SJCRH30 (cell line): ENCODE results near the gene SQSTM1. TPM values are rescaled to one million over a fixed set of nuclear protein-coding genes. Genes with fewer than 3 reads are reported as not detected.

ENCODE experiments used
- DNase-seq, 2 experiments: peaks; one replicate each; pipeline ENCODE4 v3.0.0-alpha.2; 2015 to 2020
- H3K27ac ChIP-seq: fragments of 250-450 bp; sonication (Bioruptor Pico); 2 replicates; pipeline ENCODE4 v1.5.1; 2020; ENCODE audit warnings: mild to moderate bottlenecking, moderate library complexity
- H3K27me3 ChIP-seq: fragments of 250-450 bp; sonication (Bioruptor Pico); 2 replicates; pipeline ENCODE4 v1.5.1; 2020; ENCODE audit warnings: mild to moderate bottlenecking, moderate library complexity
- H3K36me3 ChIP-seq: fragments of 250-450 bp; sonication (Bioruptor Pico); 2 replicates; pipeline ENCODE4 v1.5.1; 2020; ENCODE audit warnings: mild to moderate bottlenecking, moderate library complexity
- H3K4me1 ChIP-seq: fragments of 250-450 bp; sonication (Bioruptor Pico); 2 replicates; pipeline ENCODE4 v1.5.1; 2020; ENCODE audit warnings: mild to moderate bottlenecking, moderate library complexity
- H3K4me3 ChIP-seq: fragments of 250-450 bp; sonication (Bioruptor Pico); 2 replicates; pipeline ENCODE4 v1.5.1; 2020; ENCODE audit warnings: mild to moderate bottlenecking, moderate library complexity
- H3K9me3 ChIP-seq: fragments of 250-450 bp; sonication (Bioruptor Pico); replicated peaks from 2 replicates; pipeline ENCODE4 v1.5.1; 2020; ENCODE audit warnings: mild to moderate bottlenecking, moderate library complexity
- total RNA-seq: library from RNA; depleted of rRNA; stranded (reverse); fragments of >200 nt; shearing (Covaris generic); gene quantifications from 2 replicates; pipeline ENCODE4 v1.2.3, GENCODE V29; 2014

The SQSTM1 gene
- total RNA-seq, 1 experiment from 2014 or later, result 65.8 TPM

DNA sequence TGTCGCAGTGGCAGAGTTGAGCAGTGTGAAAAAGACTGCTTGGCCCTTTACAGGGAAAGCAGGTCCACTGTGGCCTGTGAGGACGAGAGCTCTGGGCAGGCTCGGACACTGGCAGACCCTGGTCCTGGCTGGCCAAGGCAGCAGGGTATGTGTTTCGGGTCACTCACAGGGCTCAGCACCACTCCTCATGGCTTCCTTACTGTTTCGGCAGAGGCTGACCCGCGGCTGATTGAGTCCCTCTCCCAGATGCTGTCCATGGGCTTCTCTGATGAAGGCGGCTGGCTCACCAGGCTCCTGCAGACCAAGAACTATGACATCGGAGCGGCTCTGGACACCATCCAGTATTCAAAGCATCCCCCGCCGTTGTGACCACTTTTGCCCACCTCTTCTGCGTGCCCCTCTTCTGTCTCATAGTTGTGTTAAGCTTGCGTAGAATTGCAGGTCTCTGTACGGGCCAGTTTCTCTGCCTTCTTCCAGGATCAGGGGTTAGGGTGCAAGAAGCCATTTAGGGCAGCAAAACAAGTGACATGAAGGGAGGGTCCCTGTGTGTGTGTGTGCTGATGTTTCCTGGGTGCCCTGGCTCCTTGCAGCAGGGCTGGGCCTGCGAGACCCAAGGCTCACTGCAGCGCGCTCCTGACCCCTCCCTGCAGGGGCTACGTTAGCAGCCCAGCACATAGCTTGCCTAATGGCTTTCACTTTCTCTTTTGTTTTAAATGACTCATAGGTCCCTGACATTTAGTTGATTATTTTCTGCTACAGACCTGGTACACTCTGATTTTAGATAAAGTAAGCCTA, 15.7 kb downstream of the SQSTM1 start:
- H3K4me3 ChIP-seq, result no peak overlapping the region
- DNase-seq, result no peak
- no peaks in the 10 kb centered on the region for H3K27me3 ChIP-seq
- no peaks in the 10 kb centered on the region for H3K4me1 ChIP-seq
- H3K36me3 ChIP-seq, result peaks cover 54% of the 10 kb centered on the region
- no peak overlapping the region for H3K27ac ChIP-seq
- no peaks in the 10 kb centered on the region for H3K9me3 ChIP-seq

DNA sequence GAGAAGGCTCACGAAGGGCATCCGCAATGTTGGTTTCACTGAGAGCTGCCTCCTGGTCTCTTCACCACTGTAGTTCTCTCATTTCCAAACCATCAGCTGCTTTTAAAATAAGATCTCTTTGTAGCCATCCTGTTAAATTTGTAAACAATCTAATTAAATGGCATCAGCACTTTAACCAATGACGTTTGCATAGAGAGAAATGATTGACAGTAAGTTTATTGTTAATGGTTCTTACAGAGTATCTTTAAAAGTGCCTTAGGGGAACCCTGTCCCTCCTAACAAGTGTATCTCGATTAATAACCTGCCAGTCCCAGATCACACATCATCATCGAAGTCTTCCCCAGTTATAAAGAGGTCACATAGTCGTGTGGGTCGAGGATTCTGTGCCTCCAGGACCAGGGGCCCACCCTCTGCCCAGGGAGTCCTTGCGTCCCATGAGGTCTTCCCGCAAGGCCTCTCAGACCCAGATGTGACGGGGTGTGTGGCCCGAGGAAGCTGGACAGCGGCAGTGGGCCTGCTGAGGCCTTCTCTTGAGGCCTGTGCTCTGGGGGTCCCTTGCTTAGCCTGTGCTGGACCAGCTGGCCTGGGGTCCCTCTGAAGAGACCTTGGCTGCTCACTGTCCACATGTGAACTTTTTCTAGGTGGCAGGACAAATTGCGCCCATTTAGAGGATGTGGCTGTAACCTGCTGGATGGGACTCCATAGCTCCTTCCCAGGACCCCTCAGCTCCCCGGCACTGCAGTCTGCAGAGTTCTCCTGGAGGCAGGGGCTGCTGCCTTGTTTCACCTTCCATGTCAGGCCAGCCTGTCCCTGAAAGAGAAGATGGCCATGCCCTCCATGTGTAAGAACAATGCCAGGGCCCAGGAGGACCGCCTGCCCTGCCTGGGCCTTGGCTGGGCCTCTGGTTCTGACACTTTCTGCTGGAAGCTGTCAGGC, 16.6 kb downstream of the SQSTM1 start:
- no peak overlapping the region for H3K4me3 ChIP-seq
- peaks cover 47% of the 10 kb centered on the region for H3K36me3 ChIP-seq
- no peak for DNase-seq
- no peaks in the 10 kb centered on the region for H3K4me1 ChIP-seq
- H3K27me3 ChIP-seq, result no peaks in the 10 kb centered on the region
- H3K9me3 ChIP-seq, result no peaks in the 10 kb centered on the region
- no peak overlapping the region for H3K27ac ChIP-seq

DNA sequence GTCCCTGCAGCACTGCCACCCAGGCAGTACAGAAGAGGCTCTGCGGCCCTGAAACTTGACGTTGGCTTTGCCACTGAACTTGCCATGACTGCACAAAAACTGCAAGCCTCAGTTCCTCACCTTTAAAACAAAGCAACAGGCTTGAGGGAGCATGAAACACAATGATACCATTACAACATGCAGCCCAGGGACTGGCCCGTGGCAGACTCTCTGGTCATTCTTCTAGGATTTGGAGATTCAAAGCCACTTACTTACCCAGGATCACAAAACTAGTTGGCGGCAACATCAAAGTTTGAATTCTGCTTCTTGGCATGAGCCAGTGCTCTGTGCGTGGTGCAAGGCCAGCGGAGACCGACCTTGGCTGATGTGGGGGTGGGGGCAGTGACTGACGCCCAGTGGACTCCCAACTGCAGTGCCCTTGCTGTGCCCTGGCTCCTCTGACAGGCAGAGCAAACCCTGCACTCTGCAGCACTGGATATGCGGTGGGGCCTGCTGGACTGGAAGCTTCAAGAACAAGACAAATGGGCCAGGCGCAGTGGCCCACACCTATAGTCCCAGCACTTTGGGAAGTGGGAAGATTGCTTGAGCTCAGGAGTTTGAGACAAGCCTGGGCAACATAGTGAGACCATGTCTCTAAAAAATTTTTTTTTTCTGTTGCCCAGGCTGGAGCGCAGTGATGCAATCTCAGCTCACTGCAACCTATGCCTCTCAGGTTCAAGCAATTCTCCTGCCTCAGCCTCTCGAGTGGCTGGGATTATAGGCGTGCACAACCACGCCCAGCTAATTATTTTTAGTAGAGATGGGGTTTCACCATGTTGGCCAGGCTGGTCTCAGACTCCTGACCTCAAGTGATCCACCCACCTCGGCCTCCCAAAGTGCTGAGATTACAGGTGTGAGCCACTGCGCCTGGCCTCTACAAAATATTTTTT, 18.9 kb downstream of the SQSTM1 start:
- DNase-seq, result no peak
- Histone ChIP-seq H3K27me3 (no peaks in the 10 kb centered on the region), H3K36me3 (peaks cover 32% of the 10 kb centered on the region), H3K4me3 (no peak overlapping the region), H3K4me1 (no peaks in the 10 kb centered on the region), H3K27ac (no peak overlapping the region), H3K9me3 (peaks cover under 1% of the 10 kb centered on the region; the same call in 1 of the 2 replicates)

DNA sequence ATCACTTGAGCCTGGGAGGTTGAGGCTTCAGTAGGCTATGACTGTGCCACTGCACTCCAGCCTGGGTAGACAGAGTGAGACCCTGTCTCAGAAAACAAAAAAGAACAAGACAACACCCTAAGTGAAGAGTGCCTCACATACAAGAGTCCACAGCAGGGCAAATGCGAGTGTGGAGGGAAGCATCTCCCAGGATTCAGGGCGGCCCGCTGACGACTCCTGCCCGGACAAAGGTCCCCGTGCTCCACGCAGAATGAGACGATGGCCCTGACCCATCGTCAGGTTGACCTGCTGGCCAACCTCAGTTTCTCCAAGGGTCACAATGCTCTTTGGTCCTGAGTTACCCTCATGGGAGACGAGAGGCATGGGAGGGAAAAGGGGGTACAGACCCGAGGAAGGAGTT, 19.6 kb downstream of the SQSTM1 start:
- Histone ChIP-seq H3K4me3 (no peak overlapping the region), H3K27ac (no peak overlapping the region)

DNA sequence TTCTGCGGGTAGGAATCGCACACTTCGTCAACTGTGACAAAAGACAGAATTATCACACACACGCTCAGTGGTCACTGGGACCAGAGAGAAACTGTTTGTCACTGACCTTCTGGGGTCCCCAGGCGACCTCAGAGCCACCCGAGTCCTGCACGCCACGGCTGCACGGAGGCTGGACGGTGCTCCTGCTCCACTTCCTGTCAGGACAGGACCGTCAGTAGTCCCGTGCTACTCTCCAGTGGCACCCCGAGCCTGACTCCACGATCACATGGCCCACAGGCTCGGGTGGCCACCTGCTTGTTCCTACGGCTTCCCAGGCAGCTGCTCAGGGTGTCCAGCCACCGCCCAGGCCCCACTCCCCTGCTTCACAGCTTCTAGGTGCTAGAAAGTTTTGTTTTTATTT, 20.1 kb downstream of the SQSTM1 start:
- H3K9me3 ChIP-seq, result peaks cover 7% of the 10 kb centered on the region; the same call in 1 of the 2 replicates
- H3K36me3 ChIP-seq, result peaks cover 35% of the 10 kb centered on the region
- H3K4me1 ChIP-seq, result no peaks in the 10 kb centered on the region
- H3K27ac ChIP-seq, result no peak overlapping the region
- H3K27me3 ChIP-seq, result no peaks in the 10 kb centered on the region
- H3K4me3 ChIP-seq, result no peak overlapping the region
- no peak for DNase-seq

More for the DNA sequence above, 19.6 kb downstream of the SQSTM1 start:
- Histone ChIP-seq H3K36me3 (peaks cover 35% of the 10 kb centered on the region), H3K9me3 (peaks cover 7% of the 10 kb centered on the region; the same call in 1 of the 2 replicates), H3K4me1 (no peaks in the 10 kb centered on the region), H3K27me3 (no peaks in the 10 kb centered on the region)
- no peak for DNase-seq

DNA sequence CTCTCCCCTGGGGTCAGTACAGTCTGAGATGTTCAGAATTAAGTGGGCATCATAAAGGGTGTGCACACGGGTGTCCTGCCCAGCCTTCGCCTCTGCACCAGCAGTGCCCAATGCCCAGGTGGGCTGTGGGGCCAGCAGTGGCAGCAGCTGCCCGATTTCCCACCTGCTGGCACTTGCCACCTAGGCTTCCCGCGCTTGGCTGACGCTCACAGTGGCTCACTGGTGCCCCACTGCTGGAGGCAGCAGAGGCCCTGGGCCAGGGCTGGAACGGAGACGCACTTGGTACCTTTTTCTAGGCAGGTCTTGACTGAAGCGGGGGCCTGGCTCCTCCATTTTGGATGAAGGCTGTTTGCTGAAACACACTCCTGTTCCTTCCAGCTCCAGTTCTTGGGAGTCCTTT, 20.9 kb downstream of the SQSTM1 start:
- no peak for DNase-seq
- peaks cover 29% of the 10 kb centered on the region for H3K36me3 ChIP-seq

DNA sequence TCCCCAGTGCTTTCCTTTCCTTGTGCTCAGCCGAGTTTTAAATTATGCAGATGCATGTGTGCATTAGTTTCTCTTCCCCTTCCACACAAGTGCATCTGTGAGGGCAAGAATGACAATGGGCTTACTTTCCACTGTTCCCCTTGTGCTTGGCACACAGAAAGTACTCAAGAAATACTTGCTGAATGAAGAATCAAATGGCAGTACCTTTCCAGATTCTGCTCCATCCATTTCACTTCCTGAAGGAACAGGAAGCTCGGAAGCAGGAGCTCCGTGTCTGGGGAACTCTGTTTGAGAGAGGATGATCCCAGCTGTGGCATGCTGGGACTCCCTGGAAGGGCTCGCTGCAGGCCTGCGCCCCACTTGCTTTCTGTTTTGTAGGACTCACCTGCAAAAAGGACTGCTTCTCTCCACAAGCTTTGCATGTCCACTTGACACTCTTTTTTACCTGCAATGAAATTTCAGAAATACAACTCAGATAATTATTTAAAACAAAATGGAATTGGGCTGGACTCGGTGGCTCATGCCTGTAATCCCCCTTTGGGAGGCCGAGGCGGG, 32.4 kb downstream of the SQSTM1 start:
- no peaks in the 10 kb centered on the region for H3K4me1 ChIP-seq
- H3K27ac ChIP-seq, result no peak overlapping the region
- DNase-seq, result no peak

More for the DNA sequence above, 20.9 kb downstream of the SQSTM1 start:
- no peak overlapping the region for H3K4me3 ChIP-seq
- no peak overlapping the region for H3K27ac ChIP-seq
- no peaks in the 10 kb centered on the region for H3K27me3 ChIP-seq
- no peaks in the 10 kb centered on the region for H3K4me1 ChIP-seq
- H3K9me3 ChIP-seq, result peaks cover 7% of the 10 kb centered on the region; the same call in 1 of the 2 replicates

DNA sequence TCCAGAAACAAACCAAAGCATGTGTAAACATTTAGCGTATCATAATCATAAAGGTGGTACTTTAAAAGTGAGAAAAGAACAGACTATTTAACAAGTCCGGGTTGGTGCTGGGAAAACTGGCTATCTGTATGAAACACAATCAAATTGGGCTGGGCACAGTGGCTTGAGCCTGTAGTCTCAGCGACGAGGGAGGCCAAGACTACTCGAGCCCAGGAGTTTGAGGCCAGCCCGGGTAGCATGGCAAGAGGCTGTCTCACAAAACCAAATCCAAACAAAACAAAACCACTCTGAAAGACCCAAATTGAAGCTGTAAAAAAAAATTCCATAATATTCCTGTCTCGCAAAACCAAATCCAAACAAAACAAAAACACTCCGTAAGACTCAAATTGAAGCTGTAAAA, 33.7 kb downstream of the SQSTM1 start:
- Histone ChIP-seq H3K4me1 (no peaks in the 10 kb centered on the region), H3K27me3 (no peaks in the 10 kb centered on the region), H3K27ac (no peak overlapping the region), H3K9me3 (no peaks in the 10 kb centered on the region), H3K4me3 (no peak overlapping the region), H3K36me3 (peaks cover 12% of the 10 kb centered on the region; the same call in 1 of the 2 replicates)
- DNase-seq, result no peak

More for the DNA sequence above, 32.4 kb downstream of the SQSTM1 start:
- no peaks in the 10 kb centered on the region for H3K27me3 ChIP-seq
- H3K9me3 ChIP-seq, result no peaks in the 10 kb centered on the region
- H3K36me3 ChIP-seq, result peaks cover 18% of the 10 kb centered on the region
- H3K4me3 ChIP-seq, result no peak overlapping the region

DNA sequence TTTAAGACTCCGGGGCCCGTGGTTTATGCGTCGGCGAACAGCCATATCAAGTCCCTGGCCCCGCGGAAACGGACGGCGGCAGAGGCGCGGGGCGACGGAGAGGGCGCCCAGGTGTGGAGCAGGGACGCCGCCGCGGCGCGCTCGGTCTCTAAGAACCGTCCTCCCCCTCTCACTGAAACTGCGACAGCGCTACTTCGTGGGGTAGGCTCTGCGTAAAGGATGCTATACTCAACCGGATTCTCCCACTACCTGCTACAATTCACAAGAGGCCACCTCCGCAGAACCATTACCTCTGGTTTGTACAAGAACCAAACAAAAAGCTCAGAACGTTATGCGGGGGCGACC, 37.5 kb downstream of the SQSTM1 start:
- DNase-seq, result no peak
- H3K36me3 ChIP-seq, result peaks cover 13% of the 10 kb centered on the region
- peak overlapping the region; percentile 71; the same call in 1 of the 2 replicates for H3K27ac ChIP-seq
- no peaks in the 10 kb centered on the region for H3K4me1 ChIP-seq
- H3K4me3 ChIP-seq, result peak overlapping the region; percentile 96
- H3K27me3 ChIP-seq, result no peaks in the 10 kb centered on the region
- 0 out of 2 replicates have a peak, but pooled peaks cover 3% of the 10 kb centered on the region for H3K9me3 ChIP-seq

DNA sequence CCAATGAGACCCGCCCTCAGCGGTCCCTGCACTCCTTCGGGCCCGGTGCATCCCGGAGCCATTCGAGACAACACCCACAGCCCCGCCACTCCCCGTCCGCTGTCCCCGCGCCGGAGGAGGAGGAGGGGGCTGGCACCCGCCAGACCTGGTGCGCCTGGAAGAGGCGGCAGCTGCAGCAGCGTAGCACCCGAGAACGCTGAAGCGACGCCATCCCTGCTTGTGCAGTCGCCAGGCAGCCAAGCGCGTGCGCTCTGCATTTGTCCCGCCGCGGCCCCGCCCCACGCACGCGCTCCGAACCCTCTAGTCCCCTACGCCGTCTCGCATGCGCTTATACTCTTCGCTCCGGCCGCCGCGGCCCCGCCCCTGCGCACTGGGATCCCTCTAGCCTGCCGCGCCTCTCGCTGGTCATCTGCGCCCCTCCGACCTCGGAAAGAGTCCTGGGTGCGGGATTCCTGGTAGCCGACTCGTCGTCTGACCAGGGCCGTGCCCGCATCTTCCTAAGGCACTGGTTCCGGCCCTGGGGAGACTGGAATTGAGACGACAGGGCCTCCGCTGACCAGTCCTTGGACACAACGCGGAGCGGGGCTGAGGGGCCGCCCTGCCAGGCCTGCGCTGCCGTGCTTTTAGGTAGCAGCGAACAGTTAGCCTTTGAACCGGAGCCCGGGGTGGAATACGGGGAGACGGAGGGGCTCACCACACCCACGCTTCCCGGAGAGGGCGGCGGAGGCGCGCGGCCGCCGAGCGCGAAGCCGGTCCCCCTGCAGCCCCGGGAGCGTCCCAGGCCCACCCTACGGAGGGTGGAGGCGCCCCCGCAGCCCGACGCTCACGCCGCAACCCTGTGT, 38.1 kb downstream of the SQSTM1 start, which contains the start of gene MRNIP:
Gene MRNIP, minus strand, starts transcription at position 232 of the 842 bp plus-strand sequence. Its CDS starts 21 bp downstream, at position 211.
- Histone ChIP-seq H3K9me3 (0 out of 2 replicates have a peak, but pooled peaks cover 3% of the 10 kb centered on the region), H3K27ac (peak within 1 kb of the TSS; percentile 71), H3K4me3 (peak within 1 kb of the TSS; percentile 96), H3K36me3 (peaks cover 17% of the 10 kb centered on the region), H3K27me3 (no peaks in the 10 kb centered on the region), H3K4me1 (no peaks in the 10 kb centered on the region)
- DNase-seq, result peak; percentile 97

DNA sequence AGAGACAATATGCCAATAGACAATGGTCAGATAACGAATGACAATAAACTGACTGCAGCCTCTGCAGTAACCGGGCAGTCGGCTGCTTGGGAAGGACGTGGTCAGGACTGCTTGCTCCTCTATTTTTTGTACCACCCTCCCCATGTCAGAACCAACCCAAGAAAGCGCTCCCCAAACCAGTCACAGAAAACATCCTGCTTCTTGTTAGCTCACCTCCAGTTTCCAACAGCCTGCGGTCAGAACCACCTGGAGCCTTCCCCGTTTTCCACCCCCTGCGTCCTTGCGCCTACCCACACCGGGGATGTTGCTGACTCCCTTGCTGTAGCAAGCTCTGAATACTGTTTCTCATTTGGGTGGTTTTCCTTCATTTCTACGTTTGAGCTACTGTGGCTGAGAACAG, 39.6 kb downstream of the SQSTM1 start:
- Histone ChIP-seq H3K27me3 (no peaks in the 10 kb centered on the region), H3K4me3 (no peak overlapping the region), H3K36me3 (peaks cover 21% of the 10 kb centered on the region), H3K27ac (no peak overlapping the region), H3K4me1 (no peaks in the 10 kb centered on the region), H3K9me3 (0 out of 2 replicates have a peak, but pooled peaks cover 3% of the 10 kb centered on the region)
- DNase-seq, result no peak

DNA sequence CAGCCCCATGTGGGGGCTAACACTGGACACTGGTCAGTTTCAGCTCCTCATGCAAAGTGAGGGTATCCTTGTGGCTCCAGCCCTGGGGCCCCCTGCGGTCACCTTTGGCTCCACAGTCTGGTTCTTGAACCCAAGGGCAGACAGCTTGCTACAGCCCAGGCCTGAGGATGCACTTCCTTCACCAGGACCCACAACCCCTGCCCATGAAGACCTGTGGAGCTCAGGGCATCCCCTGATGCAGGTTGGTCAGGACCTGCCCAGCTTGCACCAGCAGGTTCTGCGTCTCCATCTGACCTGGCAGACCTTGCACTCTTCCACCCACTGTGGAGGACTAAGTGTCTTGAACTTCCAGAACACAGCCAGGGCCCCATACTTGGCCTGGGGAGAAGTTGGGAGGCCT, 41.6 kb downstream of the SQSTM1 start:
- peaks cover 23% of the 10 kb centered on the region for H3K36me3 ChIP-seq
- DNase-seq, result no peak

DNA sequence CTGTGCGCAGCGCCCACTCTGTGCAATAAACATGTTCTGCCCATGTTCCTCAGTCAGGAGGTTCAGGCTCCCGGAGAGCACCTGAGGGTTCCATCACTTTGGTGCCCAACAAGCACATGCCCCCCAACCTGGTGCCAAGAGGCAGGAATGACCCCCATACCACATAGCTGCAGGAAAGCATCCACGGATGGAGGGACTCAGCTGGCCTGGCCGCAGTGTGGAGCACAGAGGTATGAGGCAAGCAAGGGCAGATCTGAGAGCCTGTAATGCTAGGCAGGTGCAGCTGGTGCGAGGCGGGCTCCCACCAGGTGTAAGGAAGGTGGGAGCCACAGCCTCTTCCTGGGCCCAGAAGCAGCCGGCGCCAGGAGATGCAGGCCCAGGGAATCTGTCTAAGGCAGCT, 42.2 kb downstream of the SQSTM1 start:
- Histone ChIP-seq H3K27me3 (no peaks in the 10 kb centered on the region), H3K4me1 (no peaks in the 10 kb centered on the region), H3K4me3 (no peak overlapping the region), H3K9me3 (0 out of 2 replicates have a peak, but pooled peaks cover 3% of the 10 kb centered on the region), H3K36me3 (peaks cover 23% of the 10 kb centered on the region), H3K27ac (no peak overlapping the region)
- DNase-seq, result no peak

More for the DNA sequence above, 41.6 kb downstream of the SQSTM1 start:
- Histone ChIP-seq H3K27me3 (no peaks in the 10 kb centered on the region), H3K27ac (no peak overlapping the region), H3K4me3 (no peak overlapping the region), H3K4me1 (no peaks in the 10 kb centered on the region), H3K9me3 (0 out of 2 replicates have a peak, but pooled peaks cover 3% of the 10 kb centered on the region)
